ENCODE results near the gene TRMT11. TPM values are rescaled to one million over a fixed set of nuclear protein-coding genes. Genes with fewer than 3 reads are reported as not detected.

The TRMT11 gene
- polyA plus RNA-seq, 3 donors: 2.1 to 3.3 (median 2.1) TPM

GRCh38 chr6:125959041-125959440 lies 27.3 kb upstream of the TRMT11 start:
- no peaks in the 10 kb centered on the region for H3K27me3 ChIP-seq (ENCODE audit: control insufficient read depth in 2 of 2, insufficient read depth in 2 of 2, low read length in 2 of 2)
- no CpG with 5 or more reads among the region's 4 CpGs for WGBS (ENCODE audit: insufficient coverage)
- H3K4me3 ChIP-seq (replicated peaks in 1 of 3; ENCODE audit: low read depth in 2 of 3, low read length in 3 of 3): no peak overlapping the region
- no peaks in the 10 kb centered on the region for H3K9me3 ChIP-seq (replicated peaks in 1 of 2; ENCODE audit: control insufficient read depth in 1 of 2, insufficient read depth in 1 of 2, low read length in 2 of 2)
- no peak for DNase-seq
- H3K9ac ChIP-seq (ENCODE audit: insufficient read depth, low read length, poor library complexity, severe bottlenecking): no peak overlapping the region
- no peak overlapping the region for H3K4me2 ChIP-seq (replicated peaks; ENCODE audit: extremely low read depth, low read length, poor library complexity, severe bottlenecking)
- no peak overlapping the region for H3K27ac Mint-ChIP-seq
- TF ChIP-seq CTCF (IDR thresholded peaks at IDR 0.05): no peak
- peaks cover 70% of the 10 kb centered on the region for H3K79me2 ChIP-seq (ENCODE audit: insufficient read depth, low read length)
- peaks cover 13 to 24% of the 10 kb centered on the region in 2 donors for H3K36me3 Mint-ChIP-seq
- H3K4me1 Mint-ChIP-seq: peaks cover 8% of the 10 kb centered on the region
- peaks cover 0 to 30% of the 10 kb centered on the region in 2 donors for H3K36me3 ChIP-seq (replicated peaks in 1 of 2; ENCODE audit: control insufficient read depth in 1 of 2, insufficient read depth in 2 of 2, low read length in 2 of 2)
- peak overlapping the region in 1 of 2 donors; percentile 95 for H3K27ac ChIP-seq (ENCODE audit: low read depth in 1 of 2, low read length in 2 of 2)
- peaks cover 49% of the 10 kb centered on the region for H4K20me1 ChIP-seq (ENCODE audit: insufficient read depth, low read length)
- intact Hi-C loops (cut with micrococcal nuclease): loop anchor here (5.0 to 10.0 kb wide), 3 partner anchors 42 to 174 kb away; no protein-coding TSS in a partner anchor
- H3K27me3 Mint-ChIP-seq (ENCODE audit: low read depth in 3 of 3): no peaks in the 10 kb centered on the region
- H3K4me3 Mint-ChIP-seq: no peak overlapping the region
- peaks cover 0 to 2% (median 0%) of the 10 kb centered on the region in 7 donors for H3K9me3 Mint-ChIP-seq
- H3K4me1 ChIP-seq (ENCODE audit: control insufficient read depth in 1 of 2, insufficient read depth in 2 of 2, low read length in 2 of 2): peaks cover 26 to 27% of the 10 kb centered on the region in 2 donors
- H2AFZ ChIP-seq (ENCODE audit: insufficient read depth, low read depth, low read length, poor library complexity, severe bottlenecking): no peak overlapping the region

GRCh38 chr6:125961117-125961516 lies 25.2 kb upstream of the TRMT11 start:
- peaks cover 0 to 30% of the 10 kb centered on the region in 2 donors for H3K36me3 ChIP-seq (replicated peaks in 1 of 2; ENCODE audit: control insufficient read depth in 1 of 2, insufficient read depth in 2 of 2, low read length in 2 of 2)
- intact Hi-C loops (cut with micrococcal nuclease): no loop called here
- Mint-ChIP-seq H3K4me1 (peaks cover 11% of the 10 kb centered on the region), H3K27me3 (ENCODE audit: low read depth in 3 of 3) (no peaks in the 10 kb centered on the region), H3K27ac (peak overlapping the region in 2 of 7 donors; percentile 28 to 52), H3K9me3 (peaks cover 0 to 2% (median 0%) of the 10 kb centered on the region in 7 donors), H3K36me3 (peaks cover 13 to 24% of the 10 kb centered on the region in 2 donors), H3K4me3 (no peak overlapping the region)
- H3K27ac ChIP-seq (ENCODE audit: low read depth in 1 of 2, low read length in 2 of 2): peak overlapping the region in 1 of 2 donors; percentile 28
- 100% methylated on average over 2 of the region's 3 CpGs for WGBS (ENCODE audit: insufficient coverage)
- DNase-seq: no peak
- no peak overlapping the region for H3K4me3 ChIP-seq (replicated peaks in 1 of 3; ENCODE audit: low read depth in 2 of 3, low read length in 3 of 3)
- no peak overlapping the region for H2AFZ ChIP-seq (ENCODE audit: insufficient read depth, low read depth, low read length, poor library complexity, severe bottlenecking)
- H3K9ac ChIP-seq (ENCODE audit: insufficient read depth, low read length, poor library complexity, severe bottlenecking): no peak overlapping the region
- H3K4me1 ChIP-seq (ENCODE audit: control insufficient read depth in 1 of 2, insufficient read depth in 2 of 2, low read length in 2 of 2): peaks cover 24 to 26% of the 10 kb centered on the region in 2 donors
- H3K27me3 ChIP-seq (ENCODE audit: control insufficient read depth in 2 of 2, insufficient read depth in 2 of 2, low read length in 2 of 2): no peaks in the 10 kb centered on the region
- no peaks in the 10 kb centered on the region for H3K9me3 ChIP-seq (replicated peaks in 1 of 2; ENCODE audit: control insufficient read depth in 1 of 2, insufficient read depth in 1 of 2, low read length in 2 of 2)
- TF ChIP-seq CTCF (IDR thresholded peaks at IDR 0.05): no peak
- H4K20me1 ChIP-seq (ENCODE audit: insufficient read depth, low read length): peaks cover 68% of the 10 kb centered on the region
- H3K4me2 ChIP-seq (replicated peaks; ENCODE audit: extremely low read depth, low read length, poor library complexity, severe bottlenecking): no peak overlapping the region
- H3K79me2 ChIP-seq (ENCODE audit: insufficient read depth, low read length): peaks cover 89% of the 10 kb centered on the region
